Fibroblast of skin of back (primary cell): Measurements from ENCODE around the gene FBRSL1.
"Not testable (repeated sequence)": the region's sequence is repeated elsewhere in the genome, so short reads cannot be mapped to it uniquely, and the experiment has no call there.

Experiments used
- DNase-seq: peaks from one replicate; pipeline ENCODE4 v3.0.0-alpha.2; 2013

Gene FBRSL1

DNA sequence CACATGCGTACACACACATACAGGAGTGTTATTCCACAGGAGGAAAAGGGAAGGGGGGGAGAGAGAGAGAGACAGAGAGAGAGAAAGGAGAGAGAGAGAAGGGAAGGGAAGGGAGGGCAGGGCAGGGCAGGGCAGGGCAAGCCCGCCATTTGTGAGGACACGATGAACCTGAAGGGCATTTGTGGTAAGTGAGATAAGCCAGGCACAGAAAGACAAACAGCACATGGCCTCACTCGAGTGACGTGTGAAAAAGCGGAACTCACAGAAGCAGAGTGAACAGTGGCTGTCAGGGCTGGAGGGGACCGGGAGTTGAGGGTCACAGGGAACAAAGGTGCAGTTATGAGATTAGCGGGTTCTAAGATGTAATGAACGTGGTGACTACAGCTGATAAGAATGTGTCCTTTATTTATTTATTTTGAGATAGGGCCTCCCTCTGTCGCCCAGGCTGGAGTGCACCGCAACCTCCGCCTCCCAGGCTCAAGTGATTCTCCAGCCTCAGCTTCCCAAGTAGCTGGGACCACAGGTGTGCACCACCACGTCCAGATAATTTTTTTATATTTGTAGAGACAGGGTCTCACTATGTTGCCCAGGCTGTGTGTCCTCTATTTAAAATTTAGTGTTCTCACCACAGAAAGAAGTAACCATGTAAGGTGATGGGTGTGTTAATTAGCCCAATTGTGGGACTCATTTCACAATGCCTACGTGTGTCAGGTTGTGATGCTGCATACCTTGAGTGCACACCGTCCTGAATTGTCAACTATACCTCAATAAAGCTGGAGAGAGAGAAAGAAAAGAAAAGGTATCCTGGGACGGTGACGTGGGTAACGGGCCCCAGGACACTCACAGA is 18.7 kb upstream of the FBRSL1 start:
- no peak for DNase-seq

GRCh38 chr12:132471858-132472255 is 18.1 kb upstream of the FBRSL1 start:
- DNase-seq = no peak

DNA sequence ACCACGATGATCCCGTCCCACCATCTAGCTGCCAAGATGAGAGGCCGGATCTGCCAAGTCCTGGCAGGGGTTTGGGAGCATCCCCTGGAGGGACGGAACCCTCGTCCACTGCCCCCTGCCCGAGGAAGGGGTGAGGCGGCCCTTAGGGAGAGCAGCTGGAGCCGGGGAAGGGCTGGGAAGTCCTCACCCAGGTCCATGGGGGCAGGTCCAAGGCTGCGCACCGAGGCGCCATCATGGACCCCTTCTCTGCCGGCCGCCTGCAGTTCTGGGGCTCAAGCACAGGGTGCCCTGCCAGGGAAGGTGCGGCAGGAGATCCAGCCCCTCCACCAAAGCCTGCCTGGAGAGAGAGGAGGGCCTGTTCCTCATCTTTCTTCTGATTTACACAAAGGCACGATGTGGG is 17.6 kb upstream of the FBRSL1 start:
- no peak for DNase-seq

DNA sequence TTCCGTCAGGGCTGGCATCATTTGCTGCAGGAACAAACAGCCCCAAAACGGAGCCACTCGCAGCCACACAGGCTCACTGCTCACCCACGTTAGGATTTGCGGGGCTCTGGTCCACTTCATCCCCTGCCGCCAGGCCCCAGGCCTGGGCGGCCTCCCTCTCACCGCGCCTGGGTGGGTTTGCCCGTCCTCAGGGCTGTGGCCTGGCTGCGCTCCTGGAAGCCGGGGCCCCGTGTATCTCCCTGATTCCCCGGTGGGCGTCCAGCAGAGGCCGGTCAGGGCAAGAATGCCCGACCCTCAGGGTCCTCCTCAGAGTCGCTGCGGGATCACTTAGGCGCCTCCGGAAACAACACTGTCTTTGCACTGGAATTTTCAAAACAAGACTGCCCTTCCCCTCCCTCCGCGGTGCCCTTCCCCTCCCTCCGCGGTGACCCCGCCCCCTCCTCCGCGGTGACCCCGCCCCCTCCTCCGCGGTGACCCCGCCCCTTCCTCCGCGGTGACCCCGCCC is 15.7 kb upstream of the FBRSL1 start:
- DNase-seq = no peak

DNA sequence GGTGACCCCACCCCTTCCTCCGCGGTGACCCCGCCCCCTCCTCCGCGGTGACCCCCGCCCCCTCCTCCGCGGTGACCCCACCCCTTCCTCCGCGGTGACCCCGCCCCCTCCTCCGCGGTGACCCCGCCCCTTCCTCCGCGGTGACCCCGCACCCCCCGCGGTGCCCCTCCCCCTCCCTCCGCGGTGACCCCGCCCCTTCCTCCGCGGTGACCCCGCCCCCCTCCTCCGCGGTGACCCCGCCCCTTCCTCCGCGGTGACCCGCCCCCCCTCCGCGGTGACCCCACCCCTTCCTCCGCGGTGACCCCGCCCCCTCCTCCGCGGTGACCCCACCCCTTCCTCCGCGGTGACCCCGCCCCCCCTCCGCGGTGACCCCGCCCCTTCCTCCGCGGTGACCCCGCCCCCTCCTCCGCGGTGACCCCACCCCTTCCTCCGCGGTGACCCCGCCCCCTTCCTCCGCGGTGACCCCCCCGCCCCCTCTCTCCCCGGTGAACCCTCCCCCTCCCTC is 15.1 kb upstream of the FBRSL1 start:
- not testable (repeated sequence) for DNase-seq

DNA sequence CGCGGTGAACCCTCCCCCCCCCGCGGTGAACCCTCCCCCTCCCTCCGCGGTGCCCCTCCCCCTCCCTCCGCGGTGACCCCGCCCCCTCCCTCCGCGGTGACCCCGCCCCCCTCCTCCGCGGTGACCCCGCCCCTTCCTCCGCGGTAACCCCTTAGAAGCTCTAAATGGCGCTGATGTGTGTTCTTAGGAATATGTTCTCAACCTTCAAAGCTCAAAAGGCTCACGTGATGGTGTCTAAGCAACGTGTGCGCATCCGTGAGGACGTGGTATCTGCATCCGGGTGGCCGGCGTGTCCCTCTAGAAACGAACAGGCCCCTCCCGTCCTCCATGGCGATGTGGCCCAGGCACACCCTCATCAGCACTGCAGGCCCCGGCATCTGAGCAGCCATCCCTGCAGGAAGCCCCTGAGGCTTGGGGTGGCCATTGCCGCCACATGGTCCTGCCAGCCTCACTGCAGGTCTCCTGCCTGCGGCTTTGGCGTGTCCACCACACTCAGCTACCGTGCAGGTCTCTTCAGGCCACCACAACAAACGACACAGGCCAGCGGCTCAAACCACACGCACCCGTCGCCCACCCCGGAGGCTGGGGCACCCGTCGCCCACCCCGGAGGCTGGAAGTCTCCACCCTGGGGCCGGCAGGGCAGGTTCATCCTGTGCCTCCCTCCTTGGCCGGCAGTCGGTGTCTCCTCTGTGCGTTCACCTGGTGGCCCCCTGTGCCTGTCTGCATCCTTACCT is 14.5 kb upstream of the FBRSL1 start:
- no peak for DNase-seq

- DNase-seq = no peak
Measured at GRCh38 chr12:132476038-132476414, 13.9 kb upstream of the FBRSL1 start.

- DNase-seq = no peak
Measured at GRCh38 chr12:132476421-132476820, 13.5 kb upstream of the FBRSL1 start.

- no peak for DNase-seq
Measured at GRCh38 chr12:132477017-132477702, 12.8 kb upstream of the FBRSL1 start.

DNA sequence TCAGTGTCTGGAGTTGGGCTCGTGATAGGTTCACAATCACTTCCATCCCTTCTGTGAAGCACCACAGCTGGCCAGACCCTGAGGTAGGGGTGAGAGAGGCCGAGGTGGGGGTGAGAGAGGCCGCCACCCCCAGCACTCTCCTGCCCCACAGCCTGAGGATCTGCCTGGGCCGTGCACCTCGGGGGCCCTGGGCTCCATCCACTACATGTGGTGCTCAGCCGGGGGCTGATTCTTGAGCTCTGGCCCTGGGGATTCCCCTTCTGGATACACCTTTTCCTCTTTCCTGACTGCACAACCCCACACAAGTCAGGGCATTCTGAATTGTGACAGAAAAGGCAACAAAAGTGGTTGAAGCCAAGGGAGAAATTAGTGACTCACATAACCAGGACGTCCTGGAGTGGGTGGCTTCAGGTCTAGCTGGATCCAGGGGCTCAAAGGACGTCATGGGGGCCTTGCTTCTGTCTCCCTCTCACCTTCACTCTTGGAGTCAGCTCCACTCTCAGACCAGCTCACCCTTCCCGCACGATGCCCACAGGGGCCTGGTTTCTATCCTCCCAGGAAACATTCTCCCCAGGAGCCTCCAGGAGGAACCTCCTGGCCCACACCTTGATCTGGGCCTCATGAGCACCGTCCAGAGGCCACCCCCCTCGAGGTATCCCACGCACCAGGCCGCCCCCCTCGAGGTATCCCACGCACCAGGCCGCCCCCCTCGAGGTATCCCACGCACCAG is 12.1 kb upstream of the FBRSL1 start:
- DNase-seq = no peak

DNA sequence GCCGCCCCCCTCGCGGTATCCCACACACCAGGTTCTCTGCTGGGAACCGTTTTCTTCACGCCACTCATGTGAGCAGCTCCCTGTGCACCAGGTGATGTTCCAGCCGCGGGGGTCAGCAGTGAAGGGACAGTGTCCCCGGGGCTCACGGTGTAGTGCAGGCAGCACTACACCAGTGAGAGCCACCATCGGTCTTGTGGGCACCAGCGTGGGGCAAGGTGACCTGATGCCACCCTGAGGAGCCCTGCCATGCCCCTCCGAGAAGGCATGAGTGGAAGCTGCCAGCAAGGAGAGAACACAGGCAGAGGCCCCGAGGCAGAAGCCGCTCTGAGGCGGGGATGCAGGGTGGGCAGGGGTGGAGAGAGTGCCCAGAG is 11.5 kb upstream of the FBRSL1 start:
- DNase-seq = no peak

GRCh38 chr12:132478845-132479244 is 11.1 kb upstream of the FBRSL1 start:
- DNase-seq = no peak

DNA sequence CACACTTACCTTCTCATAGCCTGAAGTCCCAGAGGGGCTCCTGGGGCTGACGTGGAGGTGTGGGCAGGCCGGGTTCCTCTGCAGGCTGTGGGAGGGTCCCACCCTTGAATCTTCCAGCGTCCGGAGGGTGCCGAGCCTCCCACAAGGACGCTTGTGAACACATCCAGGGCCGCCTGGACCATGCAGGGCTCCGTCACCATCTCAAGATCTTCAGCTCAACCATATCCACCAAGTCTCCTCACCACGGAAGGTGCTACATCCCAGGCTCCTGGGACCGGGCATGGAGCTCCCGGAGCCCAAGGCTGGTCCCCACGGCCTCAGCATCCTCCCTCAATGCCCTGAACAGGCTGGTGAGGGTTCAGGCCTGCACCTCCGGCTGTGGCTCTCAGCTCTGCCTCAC is 10.7 kb upstream of the FBRSL1 start:
- no peak for DNase-seq

DNA sequence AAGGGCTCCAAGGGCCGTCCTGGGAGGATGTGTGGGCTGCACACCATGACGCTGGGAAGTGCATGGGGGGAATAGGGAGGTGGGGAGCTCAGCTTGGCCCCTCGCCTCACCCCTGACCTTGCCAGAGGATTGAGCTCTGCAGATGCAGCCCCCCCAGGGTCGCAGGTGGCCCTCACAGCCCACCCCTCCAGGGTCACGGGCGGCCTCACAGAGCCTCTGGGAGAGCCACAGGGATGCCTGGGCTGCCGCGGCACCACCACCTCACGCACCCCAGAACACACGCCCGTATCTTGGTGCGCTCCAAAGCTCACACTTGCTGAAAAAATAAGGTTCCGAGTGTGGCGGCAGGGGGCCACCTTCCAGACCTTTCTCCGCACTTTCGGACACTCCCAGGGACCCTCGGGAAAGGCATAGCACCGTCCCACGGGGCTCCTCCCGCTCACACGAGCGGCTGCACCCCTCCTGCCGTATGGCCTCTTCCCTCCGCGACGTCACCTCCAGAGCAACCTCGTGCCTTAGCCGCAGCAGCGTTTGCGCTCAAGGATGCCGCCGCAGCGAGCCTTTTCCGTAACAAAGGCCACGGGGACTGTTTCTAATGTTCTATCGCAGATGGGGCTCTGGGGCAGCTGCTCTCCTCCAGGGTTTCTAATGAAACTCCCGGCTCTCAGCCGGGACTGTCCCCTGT is 9.9 kb upstream of the FBRSL1 start:
- no peak for DNase-seq

DNA sequence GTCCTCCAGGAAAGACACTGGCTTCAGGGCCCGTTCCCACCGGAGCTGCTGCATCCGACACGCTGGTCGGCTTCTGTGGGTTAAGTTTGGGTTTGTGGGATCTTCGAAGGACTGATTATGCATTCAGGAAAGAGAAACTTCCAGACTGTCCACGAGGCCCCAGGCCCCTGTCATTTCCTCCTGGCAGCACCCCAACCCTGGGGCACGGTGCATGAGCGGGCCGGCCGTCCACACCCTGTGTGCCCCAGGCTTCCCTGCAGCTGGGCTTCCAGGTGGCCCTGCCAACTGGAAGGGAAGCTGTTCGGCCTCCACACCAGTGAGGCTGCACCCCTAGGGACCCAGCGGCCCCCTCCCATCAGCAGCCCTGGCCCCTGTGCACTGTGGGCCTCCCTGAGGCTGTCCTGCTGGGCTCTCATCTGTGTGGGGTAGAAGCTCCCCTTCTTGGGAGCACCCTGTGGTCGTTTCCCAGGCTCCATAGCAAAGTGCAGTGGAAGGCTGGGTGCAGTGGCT is 9.3 kb upstream of the FBRSL1 start:
- DNase-seq = no peak

GRCh38 chr12:132481345-132481744 is 8.6 kb upstream of the FBRSL1 start:
- no peak for DNase-seq

- DNase-seq = no peak
Measured at GRCh38 chr12:132481771-132482745, 7.9 kb upstream of the FBRSL1 start.

- no peak for DNase-seq
Measured at GRCh38 chr12:132482771-132483170, 7.2 kb upstream of the FBRSL1 start.

- DNase-seq = no peak
Measured at GRCh38 chr12:132483208-132483607, 6.7 kb upstream of the FBRSL1 start.

DNA sequence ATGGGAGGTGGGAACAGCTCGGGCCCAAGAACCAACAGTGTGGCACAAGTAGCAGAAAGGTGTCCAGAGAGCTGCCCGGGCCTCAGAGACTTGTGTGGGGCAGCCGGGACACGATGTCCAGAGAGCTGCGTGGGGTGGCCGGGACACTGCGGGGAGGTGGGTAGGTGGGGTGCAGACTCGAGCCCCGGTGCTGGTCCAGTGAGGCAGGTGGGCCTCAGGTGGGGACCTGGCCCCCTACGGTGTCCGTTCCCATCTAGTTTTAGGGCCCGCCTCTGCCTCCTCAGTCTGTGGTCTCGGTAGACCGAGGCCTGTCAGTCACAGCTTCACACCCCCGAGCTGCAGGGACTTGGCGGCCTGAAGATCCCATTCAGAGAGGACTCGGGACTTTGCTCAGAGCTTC is 6.3 kb upstream of the FBRSL1 start:
- no peak for DNase-seq
